HG03159 (cell line): Measurements from ENCODE around the gene MAST4.

Experiments used
- ATAC-seq: cut with Tn5 transposase; IDR thresholded peaks from one replicate; pipeline ENCODE4 v1.9.1; 2021; ENCODE audit warnings: mild to moderate bottlenecking, moderate library complexity; ENCODE audit not compliant: unreplicated experiment

The MAST4 gene

DNA sequence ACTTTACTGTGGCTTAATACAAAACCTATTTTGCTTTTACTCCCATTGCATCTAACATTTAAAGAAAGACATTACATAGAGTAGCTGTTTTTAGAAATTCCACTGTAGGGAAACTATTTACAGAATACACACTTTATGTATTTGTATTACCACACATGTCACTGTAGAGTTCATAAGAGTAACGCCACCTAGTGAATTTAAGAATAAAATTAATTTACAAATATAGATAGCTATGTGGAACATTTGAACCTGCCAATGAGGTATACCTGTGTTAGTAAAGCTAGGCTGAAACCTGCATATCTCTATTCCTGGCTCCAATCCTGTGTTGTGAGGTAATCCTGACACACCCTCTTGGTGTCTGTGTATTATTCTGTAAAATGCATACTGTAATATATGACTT is 234.4 kb downstream of the MAST4 start:
- ATAC-seq: no peak

DNA sequence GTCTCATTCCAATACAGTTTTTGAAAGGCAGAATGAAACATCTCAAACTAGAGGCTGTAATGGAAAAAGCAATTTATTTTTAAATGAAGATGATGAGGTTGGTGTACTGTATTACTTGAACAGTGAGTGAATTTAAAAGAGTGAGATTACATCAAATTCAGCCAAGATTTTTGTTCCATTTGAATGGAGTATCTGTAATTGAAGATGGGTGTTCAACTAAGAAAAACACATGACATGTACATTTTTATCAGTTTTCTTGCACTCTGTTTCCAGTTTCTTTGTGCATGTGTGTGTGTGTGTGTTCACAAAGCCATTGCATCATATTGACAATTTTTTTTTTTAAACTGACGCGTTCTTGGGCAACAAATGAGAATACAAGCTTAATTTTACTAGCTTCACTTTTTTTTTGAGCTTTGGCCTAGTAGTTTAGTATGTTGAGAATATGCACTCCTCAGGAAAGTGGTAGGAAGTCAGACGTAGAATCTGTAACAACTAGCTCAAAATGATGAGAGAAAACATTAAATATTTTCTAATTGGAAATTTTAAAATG is 243.5 kb downstream of the MAST4 start:
- no peak for ATAC-seq

DNA sequence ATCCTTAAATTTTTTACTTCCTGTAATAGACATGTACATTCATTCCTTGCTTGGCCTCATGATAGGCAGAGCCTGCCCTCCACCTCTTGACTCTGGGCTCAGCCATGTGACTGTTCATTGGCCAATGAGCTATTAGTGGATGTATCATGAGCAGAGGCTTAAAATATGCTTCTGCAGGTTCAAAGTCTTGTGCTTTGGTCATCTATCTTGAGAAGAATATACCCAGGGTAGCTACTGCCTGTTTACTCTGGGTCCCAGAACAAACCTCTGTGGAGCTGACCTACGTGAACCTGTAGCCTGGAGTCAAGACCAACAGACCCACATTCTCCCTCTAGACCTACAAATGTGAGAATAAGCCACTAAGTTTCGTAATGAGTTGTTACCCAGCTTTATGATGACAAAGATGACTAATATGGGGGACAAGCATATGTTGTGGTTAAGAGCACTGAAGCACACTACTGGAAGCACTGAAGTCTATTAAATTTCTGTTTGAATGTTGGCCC is 244.4 kb downstream of the MAST4 start:
- ATAC-seq: peak; percentile 99

DNA sequence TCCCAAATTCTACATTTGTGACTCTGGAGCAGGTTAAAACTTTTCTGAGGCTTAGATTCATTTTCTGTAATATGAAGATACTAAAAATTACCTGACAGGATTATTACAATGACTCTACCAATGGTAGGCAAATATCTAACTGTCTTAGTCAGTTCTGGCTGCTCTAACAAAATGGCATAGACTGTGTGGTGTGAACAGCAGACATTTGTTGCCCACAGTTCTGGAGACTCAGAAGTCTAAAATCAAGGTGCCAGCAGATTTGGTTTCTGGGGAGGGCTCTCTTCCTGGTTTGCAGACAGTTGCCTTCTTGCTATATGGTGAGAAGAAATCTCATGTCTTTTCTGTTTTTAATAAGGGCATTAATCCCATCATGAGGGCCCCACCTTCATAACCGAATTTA is 245.1 kb downstream of the MAST4 start:
- no peak for ATAC-seq

DNA sequence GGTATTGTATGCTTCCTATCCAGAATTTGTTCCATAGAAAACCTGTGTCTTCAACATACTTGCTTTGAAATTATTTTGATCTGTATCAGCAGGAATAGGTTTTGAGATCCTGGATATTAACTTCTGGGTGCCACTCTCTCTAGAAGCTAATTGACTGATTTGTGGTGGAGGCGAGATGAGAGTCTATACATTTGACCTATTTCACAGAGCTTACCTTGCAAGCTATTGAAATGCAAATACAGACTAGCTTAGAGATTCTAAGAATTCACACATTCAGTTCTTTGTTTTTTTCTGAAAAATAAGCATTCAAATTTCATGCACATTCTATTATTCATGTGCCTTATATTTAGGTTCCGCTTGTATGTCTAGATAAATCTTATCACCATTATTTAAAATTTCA is 246.3 kb downstream of the MAST4 start:
- ATAC-seq: no peak

DNA sequence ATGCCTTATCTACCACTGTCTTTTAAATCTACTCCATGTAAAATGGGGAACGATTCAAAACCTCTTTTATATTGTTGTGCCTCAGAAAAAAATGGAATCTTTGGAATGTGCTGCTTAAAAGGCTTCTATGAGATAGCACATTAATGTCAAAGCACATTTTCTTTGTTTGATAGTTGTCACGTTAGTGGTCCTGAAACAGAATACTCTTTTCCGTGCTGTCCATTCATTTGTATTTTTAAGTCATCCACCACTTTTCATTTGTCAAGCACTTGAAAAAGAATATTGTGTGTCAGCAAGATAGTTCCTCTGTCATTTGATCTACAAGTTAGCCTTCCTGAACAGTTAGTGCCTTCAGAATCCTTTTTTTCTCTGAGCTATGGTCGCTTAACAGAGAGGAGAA is 246.9 kb downstream of the MAST4 start:
- ATAC-seq: no peak

DNA sequence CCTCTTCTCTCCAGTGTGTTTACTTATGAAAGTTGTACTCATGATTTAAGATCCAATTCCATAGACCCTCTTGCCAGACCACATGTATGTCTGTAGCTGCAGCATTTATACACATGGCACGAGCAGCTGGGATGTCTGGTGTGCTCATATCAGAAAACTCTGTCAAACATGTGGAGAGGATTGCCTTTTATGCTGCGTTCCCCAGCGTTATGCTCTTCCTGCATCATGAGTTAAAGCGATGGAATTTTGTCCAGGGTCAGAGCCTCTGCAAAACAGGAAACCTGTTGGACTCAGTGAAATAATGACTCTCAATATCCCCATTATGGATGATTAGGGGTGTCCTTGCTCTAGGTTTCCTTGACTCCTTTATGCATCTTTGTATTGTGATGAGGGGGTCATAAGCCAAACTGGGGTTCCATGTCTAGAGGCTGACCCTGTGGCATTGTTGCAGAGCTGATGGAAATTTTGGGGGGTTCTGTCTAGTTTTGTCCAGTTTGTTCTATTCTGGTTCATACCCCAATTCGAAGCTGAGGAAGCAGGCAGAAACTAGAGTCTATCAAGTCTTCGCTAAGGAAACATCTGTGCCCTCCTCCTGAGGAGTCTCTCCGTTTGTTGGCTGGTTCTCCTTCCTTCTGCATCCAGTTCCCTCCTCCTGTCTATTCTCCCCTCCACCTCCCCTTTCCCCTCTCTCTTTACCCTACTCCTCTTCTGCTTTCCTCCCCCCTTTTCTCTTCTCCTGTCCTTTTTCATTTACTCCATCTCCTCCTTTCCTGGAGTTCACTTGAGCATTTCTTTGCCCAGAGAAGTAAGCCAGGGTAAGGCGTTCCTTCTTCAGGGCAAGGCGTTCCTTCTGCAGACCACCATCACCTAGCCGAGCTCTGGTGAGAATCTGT is 252.8 kb downstream of the MAST4 start:
- no peak for ATAC-seq

DNA sequence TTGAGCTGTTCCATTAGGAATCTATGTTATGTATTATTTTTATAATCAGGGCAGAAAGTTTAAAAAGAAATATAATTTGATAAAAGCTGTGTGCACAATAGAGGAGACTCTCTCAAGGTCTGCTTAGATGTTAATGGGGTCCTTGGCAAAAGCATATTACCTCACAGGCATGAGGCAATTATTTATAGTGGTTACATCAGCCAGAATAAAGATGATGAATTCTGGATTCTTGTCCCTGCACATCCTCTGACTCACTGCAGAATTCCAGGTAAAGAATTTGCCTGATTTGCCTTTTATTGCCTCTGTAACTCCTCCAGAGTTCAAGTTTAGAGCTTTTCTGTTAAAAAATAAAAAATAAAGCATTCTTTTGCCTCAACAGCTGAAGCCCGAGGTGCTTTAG is 253.6 kb downstream of the MAST4 start:
- ATAC-seq: no peak

DNA sequence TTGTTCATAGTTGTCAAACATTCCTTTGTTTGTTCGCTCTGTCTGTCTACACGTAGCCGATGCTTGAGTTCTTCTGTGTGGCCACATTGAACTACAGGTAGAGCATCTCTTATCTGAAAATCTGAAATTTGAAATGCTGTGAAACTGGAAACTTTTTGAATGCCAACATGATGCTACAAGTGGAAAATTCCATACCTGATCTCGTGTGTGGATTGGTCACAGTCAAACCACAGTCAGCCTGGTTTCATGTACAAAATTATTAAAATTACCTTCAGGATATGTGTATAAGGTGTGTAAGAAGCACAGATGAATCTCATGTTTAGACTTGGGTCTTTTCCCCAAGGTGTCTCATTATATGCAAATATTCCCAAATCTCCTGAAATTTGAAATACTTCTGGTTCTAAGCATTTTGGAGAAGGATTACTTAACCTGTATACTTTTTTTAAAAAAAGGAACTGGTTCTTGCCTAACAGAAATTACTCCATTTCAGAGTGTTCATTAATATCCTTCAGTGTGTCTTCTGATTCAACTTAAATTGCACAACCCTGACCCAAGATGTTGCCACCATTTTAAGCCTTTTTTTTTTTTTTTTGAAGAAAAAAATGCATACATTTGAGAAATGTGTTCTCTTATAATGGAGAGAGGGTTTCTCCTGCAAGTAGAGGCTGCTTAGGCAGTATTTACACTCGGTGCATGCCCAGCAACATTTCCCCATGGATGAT is 254.3 kb downstream of the MAST4 start:
- no peak for ATAC-seq

DNA sequence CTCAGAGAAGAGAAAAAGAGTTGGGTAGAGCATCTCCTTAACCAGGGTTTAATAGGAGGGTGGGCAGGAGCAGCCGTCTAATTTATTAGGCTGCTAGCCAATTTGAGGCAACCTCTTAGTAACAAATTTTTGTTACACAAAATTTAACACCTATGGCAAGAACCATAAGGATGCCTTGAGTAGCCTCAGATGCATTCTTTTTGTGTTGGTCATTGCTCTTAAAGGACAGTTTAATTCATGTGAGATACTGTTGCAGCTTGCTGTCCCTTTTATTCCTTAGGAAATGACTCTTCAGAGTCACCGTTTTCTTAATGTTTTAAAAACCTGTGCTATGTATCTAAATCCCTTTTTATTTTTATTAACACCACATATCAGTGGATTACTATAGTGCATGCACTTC is 255.1 kb downstream of the MAST4 start:
- no peak for ATAC-seq

DNA sequence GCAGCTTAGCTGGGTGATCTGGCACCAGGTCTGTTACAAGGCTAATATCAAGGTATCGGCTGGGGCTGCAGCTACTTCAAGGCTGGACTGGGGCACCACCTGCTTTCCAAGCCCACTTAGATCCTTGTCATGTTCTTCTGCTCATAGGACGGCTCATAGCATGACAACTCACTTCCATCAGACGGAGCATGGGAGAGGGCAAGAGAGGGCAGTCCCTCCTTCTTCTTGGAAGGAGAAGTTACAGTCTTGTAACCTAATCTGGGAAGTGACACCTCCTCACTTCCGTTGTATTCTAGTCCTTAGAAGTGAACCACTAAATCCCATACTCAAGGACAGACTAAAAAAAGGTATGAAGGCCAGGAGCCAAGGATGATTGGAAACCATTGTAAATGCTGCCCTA is 258.2 kb downstream of the MAST4 start:
- ATAC-seq: no peak

DNA sequence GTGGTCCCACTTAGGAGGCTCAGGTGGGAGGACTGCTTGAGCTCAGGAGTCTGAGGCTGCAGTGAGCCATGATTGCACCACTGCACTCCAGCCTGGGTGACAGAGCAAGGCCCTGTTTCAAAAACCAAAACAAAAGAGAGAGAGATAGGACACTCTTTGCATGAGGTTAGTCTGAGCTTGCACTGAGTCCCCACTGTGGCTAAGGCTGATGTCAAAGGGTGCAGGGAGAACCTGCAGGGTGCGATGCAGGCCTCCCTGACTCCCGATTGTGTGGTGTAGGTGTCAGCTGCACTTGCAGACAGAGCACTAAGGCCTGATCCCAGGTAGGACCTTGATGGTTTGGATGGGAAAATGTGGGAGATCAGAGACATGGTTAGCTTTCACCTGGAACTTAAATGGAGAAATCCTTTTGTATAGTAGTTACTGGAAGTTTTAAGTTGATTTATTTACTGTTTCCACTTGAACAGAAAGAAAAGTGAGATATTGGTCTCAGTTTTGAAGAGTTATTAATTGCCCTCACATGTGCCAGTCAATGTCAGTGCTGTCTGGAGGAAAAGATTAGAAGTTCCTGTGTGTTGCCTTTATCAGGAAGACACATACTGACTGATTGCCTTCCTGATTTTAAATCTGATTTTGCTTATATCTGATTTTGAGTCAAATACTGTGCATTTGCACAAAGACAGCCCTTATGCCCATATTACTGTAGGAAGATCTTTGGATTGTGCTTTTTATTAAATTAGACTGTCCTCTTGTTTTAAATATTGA is 260.0 kb downstream of the MAST4 start:
- no peak for ATAC-seq

DNA sequence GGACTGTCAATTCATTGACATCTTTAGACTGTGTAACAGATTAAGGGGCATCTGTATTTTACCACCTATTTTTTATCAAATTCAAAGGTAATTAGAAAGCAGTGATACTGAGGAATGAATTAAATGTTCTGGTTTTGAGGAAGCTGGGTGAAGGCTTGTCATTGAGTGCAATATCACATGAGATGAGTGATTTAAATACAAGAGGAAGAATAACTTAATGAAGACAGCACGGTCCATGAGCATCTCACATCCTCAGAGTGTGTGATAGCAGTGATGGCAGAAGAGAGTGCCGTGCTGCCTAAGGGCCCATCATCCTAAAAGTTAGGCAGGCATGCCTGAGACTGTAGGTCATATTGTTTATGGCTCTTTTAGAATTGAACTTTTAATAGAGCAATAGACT is 263.3 kb downstream of the MAST4 start:
- ATAC-seq: no peak

DNA sequence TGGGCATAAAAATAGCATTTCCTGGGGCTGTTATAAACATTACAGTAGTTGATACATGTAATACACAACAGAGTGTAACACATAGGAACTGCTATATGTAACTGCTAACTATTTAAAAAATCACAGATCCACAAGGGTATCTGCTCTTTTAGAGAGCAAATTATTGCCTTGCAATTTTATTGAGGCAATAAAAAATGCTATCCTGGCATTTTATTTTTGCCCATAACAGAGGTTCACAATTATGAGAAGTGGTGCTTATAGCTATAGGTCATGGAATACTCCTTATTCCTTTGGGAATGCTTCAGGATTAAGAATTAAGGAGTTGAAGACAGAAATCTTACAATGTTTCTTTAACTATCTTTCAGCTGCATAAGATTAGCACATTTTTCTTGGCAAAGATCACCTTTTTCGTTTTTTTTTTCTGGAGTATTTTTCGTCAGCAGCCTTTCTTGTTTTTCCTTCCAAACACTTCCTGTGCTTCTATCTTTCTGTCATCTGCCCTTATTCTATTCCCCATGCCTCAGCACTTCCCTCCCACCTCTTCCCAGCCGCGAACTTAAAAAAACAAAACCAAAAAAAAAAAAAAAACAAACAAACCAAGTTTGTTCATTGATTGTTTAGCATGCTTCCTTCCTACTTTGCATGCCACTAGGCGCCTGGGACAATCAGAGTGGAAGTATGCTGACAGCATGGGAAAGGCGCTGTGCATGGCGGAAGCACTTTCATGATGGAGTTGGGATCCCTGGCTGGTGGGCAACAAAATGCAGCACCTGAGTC is 264.2 kb downstream of the MAST4 start:
- no peak for ATAC-seq

DNA sequence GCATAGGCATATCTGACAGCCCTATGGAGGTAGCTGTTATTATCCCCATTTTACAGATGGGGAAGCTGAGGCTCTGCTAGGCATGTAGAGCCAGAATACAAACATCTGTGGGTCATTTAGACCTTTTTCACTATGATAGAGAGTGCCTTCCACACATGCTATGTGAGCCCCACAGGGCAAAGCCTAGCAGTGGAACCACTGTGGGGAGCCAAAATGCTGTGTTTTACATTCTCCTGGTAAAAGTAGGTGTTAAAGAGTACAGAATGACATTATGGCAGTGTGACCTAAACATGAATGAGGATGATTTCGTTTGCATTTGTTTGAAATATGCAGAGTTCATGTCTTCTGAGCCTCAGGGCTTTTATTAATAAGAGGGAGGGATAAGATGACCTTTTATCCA is 265.2 kb downstream of the MAST4 start:
- no peak for ATAC-seq

DNA sequence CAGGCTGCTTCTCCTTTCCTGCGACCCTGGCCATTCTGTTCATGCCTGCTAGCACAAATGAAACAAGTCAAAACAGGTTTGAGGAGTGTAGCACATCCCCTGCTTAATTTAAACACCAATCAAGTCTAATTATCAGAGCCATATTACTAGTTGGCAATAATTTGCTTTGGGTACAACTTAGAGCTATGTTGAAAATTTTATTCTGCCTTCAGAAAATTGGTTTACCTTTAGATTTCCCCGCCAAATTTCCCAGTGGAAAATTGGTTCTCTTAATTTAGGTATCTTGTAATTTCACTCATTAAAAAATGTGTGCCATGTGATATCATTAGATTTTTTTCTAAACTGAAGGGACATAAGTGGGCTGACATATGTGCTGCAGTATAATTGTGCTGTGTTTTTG is 265.8 kb downstream of the MAST4 start:
- ATAC-seq: no peak

DNA sequence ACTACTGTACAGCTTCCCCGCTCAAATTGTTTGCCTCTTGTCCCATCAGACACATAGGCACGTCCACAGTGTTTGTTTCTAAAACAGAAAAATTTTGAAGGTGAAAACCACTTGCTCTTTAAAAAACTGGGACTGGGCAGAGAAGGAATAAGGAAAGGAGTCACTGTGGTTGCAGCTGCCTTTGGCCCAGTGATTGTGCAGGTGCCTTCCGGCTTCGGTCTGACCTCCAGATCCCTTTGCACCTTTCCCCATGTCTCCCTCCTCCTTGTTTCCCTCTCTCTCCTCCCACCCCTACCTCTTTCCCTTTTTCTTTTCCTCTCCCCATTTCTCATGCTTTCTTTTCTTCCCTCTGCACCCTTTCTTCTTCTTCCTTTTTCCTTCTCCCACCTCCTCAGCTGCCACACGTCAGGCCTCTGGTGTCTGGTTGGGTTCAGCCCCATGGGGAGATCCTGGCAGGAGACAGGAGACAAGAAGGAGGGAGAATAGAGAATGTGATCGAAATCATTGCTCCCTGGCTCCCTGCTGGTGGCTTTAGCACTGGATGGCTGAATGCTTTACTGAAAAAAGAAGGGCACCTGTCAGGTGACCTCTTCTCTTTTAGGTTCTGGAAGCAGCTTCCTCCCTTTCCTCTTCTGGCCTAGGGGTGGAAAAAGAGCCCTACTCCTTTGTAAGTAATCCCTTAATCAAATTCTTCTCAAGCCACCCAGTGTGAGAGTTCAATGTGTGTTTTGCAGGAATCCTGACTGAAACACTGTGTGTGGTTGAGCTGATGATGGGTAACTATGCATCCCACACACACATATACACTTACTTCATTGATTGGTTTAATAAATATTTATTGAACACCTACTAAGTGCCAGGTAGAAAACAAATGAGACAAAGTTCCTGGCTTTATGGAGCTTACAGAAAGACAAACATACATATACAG is 267.3 kb downstream of the MAST4 start:
- ATAC-seq: no peak

DNA sequence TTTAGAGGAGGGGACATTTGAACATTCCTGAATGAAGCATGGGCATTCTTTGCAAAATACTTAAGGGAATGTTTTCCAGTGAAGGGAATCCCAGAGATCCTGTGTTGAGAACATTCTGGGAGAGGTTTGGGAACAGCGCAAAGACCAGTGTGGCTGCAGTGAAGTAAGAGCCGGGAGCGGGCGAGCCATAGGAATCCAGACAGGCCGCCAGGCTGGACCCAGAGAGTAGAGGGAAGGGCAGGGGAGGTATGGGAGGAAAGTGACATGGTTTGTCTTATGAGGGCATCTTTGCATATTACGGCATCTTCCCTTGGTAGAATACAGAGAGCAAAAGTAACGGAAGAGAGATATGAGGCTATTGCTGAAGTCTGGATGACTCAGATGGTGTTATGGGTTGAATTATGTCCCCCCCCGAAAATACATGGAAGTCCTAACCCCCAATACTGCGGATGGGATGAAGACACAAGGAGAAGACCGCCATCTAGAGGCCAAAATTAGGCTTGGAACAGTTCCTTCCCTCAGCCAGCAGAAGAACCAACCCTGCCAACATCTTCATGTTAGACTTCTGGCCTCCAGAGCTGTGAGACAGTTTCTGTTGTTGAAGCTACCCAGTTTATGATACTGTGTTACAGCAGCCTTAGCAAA is 268.2 kb downstream of the MAST4 start:
- peak; percentile 60 for ATAC-seq
